Tibial artery (tissue), 4 donors: ENCODE data around the gene TYMS.

Experiments used
- DNase-seq, 2 donors: peaks; one replicate each; pipeline ENCODE4 v3.0.0-alpha.2; 2019
- H3K27ac ChIP-seq, 2 donors: fragments of 200-600 bp; sonication (generic) in 1 of 2; 1 replicate in 1 of 2; 2 replicates in 1 of 2; pipeline ENCODE4 v1.5.1; 2018 to 2019; ENCODE audit warnings: mild to moderate bottlenecking in 1 of 2
- H3K27me3 ChIP-seq, 2 donors: fragments of 200-600 bp; sonication (generic) in 1 of 2; one replicate each; pipeline versions ENCODE4 v1.5.1 to v1.6.0; 2016 to 2019
- H3K36me3 ChIP-seq, 3 donors: fragments of 200-600 bp; sonication (generic) in 2 of 3; one replicate each; pipeline ENCODE4 v1.5.1; 2016 to 2019; ENCODE audit warnings: mild to moderate bottlenecking in 2 of 3
- H3K4me1 ChIP-seq, 4 donors: fragments of 200-600 bp; sonication (generic) in 2 of 4; 1 replicate in 3 of 4; 2 replicates in 1 of 4; pipeline ENCODE4 v1.5.1; 2016 to 2019
- H3K4me3 ChIP-seq, 2 donors: fragments of 200-600 bp; sonication (generic) in 1 of 2; 1 replicate in 1 of 2; 2 replicates in 1 of 2; pipeline ENCODE4 v1.5.1; 2018 to 2019; ENCODE audit warnings: mild to moderate bottlenecking in 2 of 2
- H3K9me3 ChIP-seq, 3 donors: fragments of 200-600 bp; sonication (generic) in 1 of 3; one replicate each; pipeline ENCODE4 v1.5.1; 2016 to 2019
- intact Hi-C: fragments of 100-400 bp; cut with DNase I; formaldehyde crosslinking; loops from one replicate; pipeline ENCODE4 v1.15.0; 2023; ENCODE audit warnings: low total_unique reads
- TF ChIP-seq, protein P1 (sequence below), 2 experiments: fragments of 200-600 bp in 1 of 2; fragments of 450-650 bp in 1 of 2; IDR thresholded peaks; one replicate each; pipeline ENCODE4 v1.5.1; 2017 to 2019; ENCODE audit warnings: antibody characterized with exemption in 2 of 2, mild to moderate bottlenecking in 1 of 2, moderate library complexity in 1 of 2

The TYMS gene

DNA sequence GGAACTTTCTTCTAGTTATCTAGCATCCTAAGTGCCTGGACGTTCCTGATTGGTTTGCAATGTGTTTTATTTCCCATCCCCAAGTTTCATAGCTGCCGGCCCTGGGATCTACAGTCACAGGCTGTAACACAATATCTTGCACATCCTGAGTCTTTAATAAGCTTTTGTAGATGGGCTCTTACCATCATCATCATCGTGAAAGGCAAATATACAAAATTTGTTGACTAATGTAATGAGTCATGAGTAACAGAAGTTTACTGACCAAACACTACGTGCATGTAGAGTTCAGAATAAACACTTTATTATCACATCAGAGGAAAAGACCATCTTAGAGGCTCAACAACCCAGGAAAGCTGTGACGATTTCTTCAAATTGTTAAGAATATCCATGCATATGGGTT lies 8.1 kb upstream of the TYMS start:
- Histone ChIP-seq H3K27ac (no peak overlapping the region), H3K36me3 (no peaks in the 10 kb centered on the region), H3K9me3 (no peaks in the 10 kb centered on the region), H3K27me3 (peaks cover 0 to under 1% of the 10 kb centered on the region in 2 donors), H3K4me1 (no peaks in the 10 kb centered on the region), H3K4me3 (no peak overlapping the region)
- no peak for DNase-seq
- TF ChIP-seq, protein P1, sequence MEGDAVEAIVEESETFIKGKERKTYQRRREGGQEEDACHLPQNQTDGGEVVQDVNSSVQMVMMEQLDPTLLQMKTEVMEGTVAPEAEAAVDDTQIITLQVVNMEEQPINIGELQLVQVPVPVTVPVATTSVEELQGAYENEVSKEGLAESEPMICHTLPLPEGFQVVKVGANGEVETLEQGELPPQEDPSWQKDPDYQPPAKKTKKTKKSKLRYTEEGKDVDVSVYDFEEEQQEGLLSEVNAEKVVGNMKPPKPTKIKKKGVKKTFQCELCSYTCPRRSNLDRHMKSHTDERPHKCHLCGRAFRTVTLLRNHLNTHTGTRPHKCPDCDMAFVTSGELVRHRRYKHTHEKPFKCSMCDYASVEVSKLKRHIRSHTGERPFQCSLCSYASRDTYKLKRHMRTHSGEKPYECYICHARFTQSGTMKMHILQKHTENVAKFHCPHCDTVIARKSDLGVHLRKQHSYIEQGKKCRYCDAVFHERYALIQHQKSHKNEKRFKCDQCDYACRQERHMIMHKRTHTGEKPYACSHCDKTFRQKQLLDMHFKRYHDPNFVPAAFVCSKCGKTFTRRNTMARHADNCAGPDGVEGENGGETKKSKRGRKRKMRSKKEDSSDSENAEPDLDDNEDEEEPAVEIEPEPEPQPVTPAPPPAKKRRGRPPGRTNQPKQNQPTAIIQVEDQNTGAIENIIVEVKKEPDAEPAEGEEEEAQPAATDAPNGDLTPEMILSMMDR (IDR thresholded peaks at IDR 0.05): no peak
- intact Hi-C loops: no loop called here

DNA sequence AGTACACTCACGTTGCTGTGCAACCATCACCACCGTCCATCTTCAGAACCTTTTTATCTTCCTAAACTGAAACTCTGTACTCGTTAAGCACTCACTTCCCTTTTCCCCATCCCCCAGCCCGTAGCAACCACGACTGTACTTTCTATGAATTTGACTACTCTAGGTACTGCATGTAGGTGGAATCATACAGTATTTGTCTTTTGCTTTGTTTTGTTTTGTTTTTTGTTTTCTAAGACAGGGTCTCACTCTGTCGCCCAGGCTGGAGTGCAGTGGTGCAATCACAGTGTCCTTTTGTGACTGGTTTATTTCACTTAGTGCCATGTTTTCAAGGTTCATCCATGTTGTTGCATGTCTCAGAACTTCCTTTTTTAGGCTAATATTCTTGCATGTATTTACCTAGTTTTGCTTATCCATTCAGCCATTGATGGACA lies 7.0 kb upstream of the TYMS start:
- Histone ChIP-seq H3K9me3 (no peaks in the 10 kb centered on the region), H3K4me3 (no peak overlapping the region), H3K27me3 (peaks cover 0 to 3% of the 10 kb centered on the region in 2 donors), H3K4me1 (no peaks in the 10 kb centered on the region), H3K36me3 (no peaks in the 10 kb centered on the region), H3K27ac (no peak overlapping the region)
- TF ChIP-seq, protein P1 (IDR thresholded peaks at IDR 0.05): no peak
- no peak for DNase-seq
- intact Hi-C loops: loop anchor here (10.0 kb wide), 1 partner anchor 64 kb away; the partner anchor contains the start of gene ENOSF1

DNA sequence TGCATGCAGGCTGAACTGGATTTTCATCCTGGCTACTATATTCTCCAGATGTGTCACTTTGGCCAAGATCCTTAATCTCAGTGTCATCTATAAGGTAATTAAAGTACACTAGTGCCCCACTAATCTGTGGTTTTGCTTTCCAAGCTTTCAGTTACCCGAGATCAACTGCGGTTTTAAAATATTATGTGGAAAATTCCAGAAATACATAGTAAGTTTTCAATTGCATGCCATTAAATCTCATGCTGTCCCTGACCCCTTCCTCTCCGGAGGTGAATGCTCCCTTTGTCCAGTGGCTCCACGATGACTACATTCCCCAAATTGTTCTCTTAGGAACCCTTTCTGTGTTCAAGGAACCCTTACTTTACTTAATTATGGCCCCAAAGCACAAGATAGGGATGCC lies 5.3 kb upstream of the TYMS start:
- Histone ChIP-seq H3K4me1 (peaks cover 0 to 2% (median under 1%) of the 10 kb centered on the region in 4 donors), H3K27me3 (peaks cover 0 to 3% of the 10 kb centered on the region in 2 donors), H3K9me3 (no peaks in the 10 kb centered on the region), H3K36me3 (no peaks in the 10 kb centered on the region), H3K4me3 (no peak overlapping the region), H3K27ac (no peak overlapping the region)
- TF ChIP-seq, protein P1 (IDR thresholded peaks at IDR 0.05): no peak
- no peak for DNase-seq
- intact Hi-C loops: loop anchor here (10.0 kb wide), 1 partner anchor 63 kb away; the partner anchor contains the start of gene ENOSF1

DNA sequence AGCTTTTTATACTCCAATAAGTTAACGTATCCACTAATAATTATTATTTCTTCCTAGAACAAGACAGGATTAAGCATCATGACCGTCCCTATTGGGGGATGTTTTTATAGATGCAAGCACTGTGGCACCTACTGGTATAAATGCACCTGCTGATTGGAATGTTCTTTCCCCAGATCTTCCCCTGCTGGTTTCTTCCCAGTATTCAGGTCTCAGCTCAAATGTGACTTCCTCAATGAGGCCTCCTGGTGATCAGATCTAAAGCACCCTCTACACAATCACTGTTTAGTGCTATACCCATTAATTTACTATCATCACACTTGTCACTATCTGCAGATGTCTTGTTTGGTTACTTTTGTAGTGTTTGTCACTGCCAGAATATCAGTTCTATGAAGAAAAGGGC lies 3.9 kb upstream of the TYMS start:
- TF ChIP-seq, protein P1 (IDR thresholded peaks at IDR 0.05): no peak
- intact Hi-C loops: loop anchor here (10.0 kb wide), 1 partner anchor 61 kb away; the partner anchor contains the start of gene ENOSF1
- Histone ChIP-seq H3K27ac (no peak overlapping the region), H3K4me1 (peaks cover 0 to 11% (median 4%) of the 10 kb centered on the region in 4 donors), H3K9me3 (no peaks in the 10 kb centered on the region), H3K27me3 (peaks cover 0 to 3% of the 10 kb centered on the region in 2 donors), H3K4me3 (no peak overlapping the region), H3K36me3 (no peaks in the 10 kb centered on the region)
- no peak for DNase-seq

DNA sequence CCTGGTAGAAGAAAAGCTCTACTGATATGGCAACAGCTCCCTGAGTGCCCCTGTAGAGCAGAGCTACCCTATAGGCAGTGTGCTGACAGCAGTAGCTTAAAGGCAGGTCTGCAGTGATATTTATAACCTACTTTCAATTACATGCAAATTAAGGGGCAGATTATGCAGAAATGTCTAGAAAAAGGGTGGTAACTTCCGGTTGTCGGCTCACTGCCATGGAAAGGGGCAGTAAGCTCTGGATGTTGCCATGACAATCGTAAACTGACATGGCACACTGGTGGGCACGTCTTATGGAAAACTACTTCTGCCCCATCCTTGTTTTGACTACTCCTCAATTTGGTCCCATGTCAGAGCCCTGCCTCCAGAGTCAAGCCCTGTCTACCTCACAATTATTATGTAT lies 2.9 kb upstream of the TYMS start:
- TF ChIP-seq, protein P1 (IDR thresholded peaks at IDR 0.05): no peak
- intact Hi-C loops: loop anchor here (10.0 kb wide), 1 partner anchor 60 kb away; the partner anchor contains the start of gene ENOSF1
- H3K36me3 ChIP-seq: no peaks in the 10 kb centered on the region

More for the DNA sequence above, 2.9 kb upstream of the TYMS start:
- Histone ChIP-seq H3K27me3 (peaks cover 0 to 9% of the 10 kb centered on the region in 2 donors), H3K27ac (no peak overlapping the region), H3K9me3 (no peaks in the 10 kb centered on the region), H3K4me1 (peaks cover 0 to 14% (median 7%) of the 10 kb centered on the region in 4 donors), H3K4me3 (no peak overlapping the region)
- DNase-seq: no peak
